K562 (cell line): ENCODE measurements around the gene TCHP. TPM values are rescaled to one million over a fixed set of nuclear protein-coding genes. Genes with fewer than 3 reads are reported as not detected.

Experiments used
- ATAC-seq: fragments of 200-7000 bp; cut with Tn5 transposase; 3 replicates; pipeline ENCODE4 v1.9.1; 2020; ENCODE audit warnings: moderate library complexity
- BruUV-seq: library from RNA; stranded (reverse); fragments of 400-500 nt; replicated peaks from 2 replicates; lab custom pipeline; 2021; lab: Mats Ljungman, UMichigan
- CTCF ChIA-PET: fragments of 300-600 bp; formaldehyde crosslinking; extraction: SDS; loops from one replicate; lab custom pipeline; 2021; ENCODE audit warnings: low intra/inter-chr PET ratio; lab: Yijun Ruan, JAX
- POLR2A ChIA-PET: fragments of 300-600, 350-650 bp; sonication (Branson Sonifier 250); formaldehyde crosslinking; extraction: SDS; loops from one replicate; lab custom pipeline; 2021; ENCODE audit warnings: antibody characterized with exemption, inconsistent platforms; lab: Yijun Ruan, JAX
- DNase-seq, 4 experiments: peaks; one replicate each; pipeline versions ENCODE4 v3.0.0 to v3.0.0-alpha.2; 2011 to 2018; ENCODE audit warnings: low spot score in 3 of 4, mixed read lengths in 3 of 4; ENCODE audit errors: extremely low read depth in 1 of 4
- FAIRE-seq: peaks from 2 replicates; lab custom pipeline; 2011; peaks lifted over from hg19 to GRCh38; lab: Jason Lieb, UNC
- H2AFZ ChIP-seq: 2 replicates; pipeline ENCODE4 v1.6.0; 2011; ENCODE audit warnings: low read depth, low read length, control low read depth, inconsistent platforms
- H3K27ac ChIP-seq: fragments of 200-600 bp; 3 replicates; pipeline ENCODE4 v1.8.0; 2011; ENCODE audit warnings: low read depth, mild to moderate bottlenecking, control low read depth, inconsistent platforms, low read length, moderate library complexity, mixed read lengths; ENCODE audit errors: extremely low read depth
- H3K27me3 ChIP-seq, 2 experiments: fragments of 300-600 bp in 1 of 2; 2 replicates in 1 of 2; 3 replicates in 1 of 2; pipeline versions ENCODE4 v1.6.0 to v1.8.0; 2011; ENCODE audit warnings: inconsistent platforms in 2 of 2, low read length in 2 of 2, mild to moderate bottlenecking in 1 of 2, mixed read lengths in 1 of 2, moderate library complexity in 1 of 2; ENCODE audit not compliant: control insufficient read depth in 2 of 2, insufficient read depth in 2 of 2
- H3K36me3 ChIP-seq: fragments of 300-600 bp; 3 replicates; pipeline ENCODE4 v1.8.0; 2011; ENCODE audit warnings: mild to moderate bottlenecking, low read length, inconsistent platforms; ENCODE audit not compliant: control insufficient read depth, insufficient read depth
- H3K4me1 ChIP-seq, 2 experiments: fragments of 200-600 bp in 1 of 2; replicated peaks in 1 of 2; 2 replicates in 1 of 2; 3 replicates in 1 of 2; pipeline versions ENCODE4 v1.5.1 to v1.8.0; 2011; ENCODE audit warnings: inconsistent platforms in 2 of 2, low read length in 2 of 2, mild to moderate bottlenecking in 1 of 2, mixed read lengths in 1 of 2, moderate library complexity in 1 of 2; ENCODE audit not compliant: control insufficient read depth in 2 of 2, insufficient read depth in 2 of 2
- H3K4me2 ChIP-seq: 2 replicates; pipeline ENCODE4 v1.6.1; 2011; ENCODE audit warnings: low read length, control low read depth, inconsistent platforms, mixed read lengths; ENCODE audit not compliant: insufficient read depth
- H3K4me3 ChIP-seq: fragments of 200-600 bp; sonication (generic), shearing (Covaris generic); 2 replicates; pipeline ENCODE4 v1.5.1; 2016; ENCODE audit warnings: control low read depth, inconsistent platforms
- H3K79me2 ChIP-seq: fragments of 200-600 bp; 3 replicates; pipeline ENCODE4 v1.8.0; 2011; ENCODE audit warnings: low read length, inconsistent platforms; ENCODE audit not compliant: control insufficient read depth, insufficient read depth
- H3K9ac ChIP-seq, 2 experiments: 2 replicates each; pipeline versions ENCODE4 v1.6.0 to v1.6.1; 2011; ENCODE audit warnings: low read depth in 2 of 2, low read length in 2 of 2, control low read depth in 1 of 2, inconsistent platforms in 1 of 2, mild to moderate bottlenecking in 1 of 2, mixed read lengths in 1 of 2; ENCODE audit not compliant: insufficient read depth in 1 of 2
- H3K9me1 ChIP-seq: one replicate; pipeline ENCODE4 v1.6.0; 2011; ENCODE audit warnings: inconsistent platforms, mild to moderate bottlenecking, low read length, moderate library complexity; ENCODE audit not compliant: control insufficient read depth, insufficient read depth
- H3K9me3 ChIP-seq: replicated peaks from 2 replicates; pipeline ENCODE4 v1.5.1; 2011; ENCODE audit warnings: low read depth, low read length, inconsistent platforms; ENCODE audit not compliant: control insufficient read depth, insufficient read depth
- H4K20me1 ChIP-seq: replicated peaks from 2 replicates; pipeline ENCODE4 v1.6.1; 2011; ENCODE audit warnings: low read length, inconsistent platforms, mixed read lengths; ENCODE audit not compliant: control insufficient read depth, insufficient read depth
- CREB1 ChIP-seq, 2 experiments: sonication (generic) in 1 of 2; formaldehyde crosslinking in 1 of 2; IDR thresholded peaks; 2 replicates each; pipeline versions ENCODE4 v1.6.1 to v1.8.0; 2012 to 2022; ENCODE audit warnings: inconsistent platforms in 1 of 2, mild to moderate bottlenecking in 1 of 2, missing genetic modification reagents in 1 of 2, moderate library complexity in 1 of 2
- MECOM ChIP-seq: fragments of 250-450 bp; sonication (Bioruptor Pico); IDR thresholded peaks from 2 replicates; pipeline ENCODE4 v1.8.0; 2022; ENCODE audit warnings: inconsistent platforms
- MEF2D ChIP-seq: conservative IDR thresholded peaks from 2 replicates; pipeline ENCODE4 v1.6.1; 2016; ENCODE audit warnings: low read depth, missing genetic modification characterization, missing compliant biosample characterization
- THRA ChIP-seq: fragments of 450-650 bp; IDR thresholded peaks from 2 replicates; pipeline ENCODE4 v1.6.1; 2017; ENCODE audit warnings: mild to moderate bottlenecking, moderate library complexity
- ZNF436 ChIP-seq: fragments of 250-450, 450-650 bp; sonication (Bioruptor Pico); formaldehyde crosslinking; IDR thresholded peaks from 2 replicates; pipeline ENCODE4 v1.7.0; 2020; ENCODE audit warnings: mild to moderate bottlenecking
- ZZZ3 ChIP-seq: fragments of 450-650 bp; IDR thresholded peaks from 2 replicates; pipeline ENCODE4 v1.6.1; 2016; ENCODE audit warnings: antibody characterized with exemption, mild to moderate bottlenecking, moderate library complexity
- WGBS: fragments of 100-300 bp; shearing (Covaris generic); methylation state at CpG from one replicate; pipeline ENCODE4 v1.1.6; 2016; ENCODE audit warnings: low coverage, mixed read lengths; ENCODE audit not compliant: insufficient coverage; ENCODE audit errors: missing lambda C conversion rate; 5-methylcytosine and 5-hydroxymethylcytosine counted together
- in situ Hi-C: fragments of 300-500 bp; cut with MboI; formaldehyde crosslinking; loops from 4 replicates; pipeline ENCODE4 v1.15.0; 2018; ENCODE audit warnings: inconsistent platforms, mixed read lengths
- intact Hi-C: fragments of 100-400 bp; cut with micrococcal nuclease; formaldehyde crosslinking; loops from 2 replicates; pipeline ENCODE4 v1.14.2; 2022
- polyA plus RNA-seq, 8 experiments: library from polyadenylated mRNA; depleted of rRNA in 4 of 8; stranded (reverse) in 5 of 8; unstranded in 3 of 8; fragments of >200 nt; fragmentation: Nextera tagmentation in 2 of 8; fragmentation: Illumina TruSeq in 1 of 8; extraction: Ambion mirVana in 2 of 8; extraction: Trizol in 1 of 8; gene quantifications; 2 replicates each; pipeline versions ENCODE4 v1.2.1 to v1.2.3, GENCODE V29; 2011 to 2014; ENCODE audit warnings: inconsistent platforms in 1 of 8, missing spikeins in 1 of 8
- total RNA-seq, 7 experiments: library from RNA; depleted of rRNA in 6 of 7; stranded (reverse); fragments of >200 nt in 6 of 7; fragmentation: Illumina TruSeq in 2 of 7; extraction: Trizol in 2 of 7; gene quantifications; 2 replicates each; pipeline versions ENCODE4 v1.2.1 to v1.2.3, GENCODE V29; 2011 to 2021; ENCODE audit warnings: low replicate concordance in 1 of 7

Gene TCHP
- total and polyA plus RNA-seq, 9 of the 15 experiments (the other 6 are each of a cell fraction or from before 2014, with no cell fraction given): 3.4 to 30.4 (median 19.7) TPM

- no peak for FAIRE-seq
- in situ Hi-C loops: no loop called here
- DNase-seq: no peak
- peaks cover 62% of the 10 kb centered on the region for H3K36me3 ChIP-seq
- no peaks in the 10 kb centered on the region for H3K27me3 ChIP-seq
- H2AFZ ChIP-seq: no peak overlapping the region
- no TSS peak for BruUV-seq
- H3K9ac ChIP-seq: no peak overlapping the region
- H3K4me1 ChIP-seq: no peaks in the 10 kb centered on the region
- no peaks in the 10 kb centered on the region for H3K79me2 ChIP-seq
- intact Hi-C loops: no loop called here
- no peak for TF ChIP-seq MEF2D
- no peak for TF ChIP-seq ZNF436 (CRISPR knock-in tag)
- TF ChIP-seq THRA: no peak
- TF ChIP-seq CREB1 (IDR thresholded peaks at IDR 0.05): no peak
- TF ChIP-seq CREB1 (CRISPR knock-in tag; IDR thresholded peaks at IDR 0.05): no peak
- no peak for TF ChIP-seq ZZZ3
- TF ChIP-seq MECOM (CRISPR knock-in tag): no peak
- TF ChIP-seq, all 486 proteins: peak for 0
- Histone ChIP-seq H3K9me1 (no peaks in the 10 kb centered on the region), H3K4me2 (no peak overlapping the region), H4K20me1 (no peaks in the 10 kb centered on the region), H3K9me3 (no peaks in the 10 kb centered on the region), H3K4me3 (no peak overlapping the region), H3K27ac (no peak overlapping the region)
- 94% methylated on average over 11 of the region's 11 CpGs for WGBS
- CTCF ChIA-PET: no interaction called here
- POLR2A ChIA-PET: no interaction called here
- ATAC-seq: no peak
Observed at GRCh38 chr12:109952160-109952858, 52.2 kb downstream of the TCHP start.
